ENCODE results near the gene ERVK3-1.

DNA sequence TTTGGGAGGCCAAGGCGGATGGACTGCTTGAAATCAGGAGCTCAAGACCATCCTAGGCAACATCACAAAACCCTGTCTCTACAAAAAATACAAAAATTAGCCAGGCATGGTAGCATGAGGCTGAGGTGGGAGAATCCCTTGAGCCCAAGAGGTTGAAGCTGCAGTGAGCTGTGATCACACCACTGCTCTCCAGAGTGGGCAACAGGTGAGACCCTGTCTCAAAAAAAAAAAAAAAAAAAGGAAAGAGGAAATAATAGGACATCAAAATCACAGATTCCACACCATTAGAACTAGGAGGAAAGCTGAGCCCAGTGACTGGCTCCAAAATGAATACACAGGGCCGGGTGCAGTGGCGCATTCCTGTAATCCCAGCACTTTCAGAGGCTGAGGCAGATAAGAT is 29.6 kb upstream of the ERVK3-1 start:
- TF ChIP-seq POLR2A (IDR thresholded peaks at IDR 0.05; ENCODE audit: low read length), result no peak
- TF ChIP-seq GATA1 (IDR thresholded peaks at IDR 0.05; ENCODE audit: low read depth, low read length), result no peak
